HPDE6-E6E7 (cell line): ENCODE results near the gene MRPL46.
A peak's percentile ranks its signal among the peaks of the same experiment; 100 is the strongest.
"Not testable (repeated sequence)": the region's sequence is repeated elsewhere in the genome, so short reads cannot be mapped to it uniquely, and the experiment has no call there.

ENCODE experiments used
- DNase-seq: peaks from one replicate; pipeline ENCODE4 v3.0.0; 2011; ENCODE audit warnings: missing footprints; ENCODE audit errors: extremely low spot score

MRPL46 gene

GRCh38 chr15:88441076-88441730, 26.0 kb downstream of the MRPL46 start:
- DNase-seq, result no peak

DNA sequence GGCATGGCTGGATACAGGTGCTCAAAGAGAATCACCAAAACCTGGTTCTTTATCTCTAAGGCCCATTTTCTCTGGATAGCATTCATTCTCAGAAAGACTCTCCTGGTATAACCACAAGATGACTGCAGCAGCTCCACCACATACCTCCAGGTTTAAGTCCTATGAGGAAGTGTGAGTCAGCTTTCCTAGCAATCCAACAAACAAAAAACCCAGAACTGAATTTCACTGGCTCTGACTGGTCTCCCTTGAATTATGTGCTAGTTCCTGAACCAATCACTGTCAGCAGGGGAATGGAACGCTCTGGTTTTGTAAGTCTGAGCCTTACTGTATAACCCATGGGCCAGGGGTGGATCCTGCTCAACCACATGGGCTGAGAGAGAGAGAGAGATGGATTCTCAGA, 27.2 kb downstream of the MRPL46 start:
- DNase-seq, result peak; percentile 19

DNA sequence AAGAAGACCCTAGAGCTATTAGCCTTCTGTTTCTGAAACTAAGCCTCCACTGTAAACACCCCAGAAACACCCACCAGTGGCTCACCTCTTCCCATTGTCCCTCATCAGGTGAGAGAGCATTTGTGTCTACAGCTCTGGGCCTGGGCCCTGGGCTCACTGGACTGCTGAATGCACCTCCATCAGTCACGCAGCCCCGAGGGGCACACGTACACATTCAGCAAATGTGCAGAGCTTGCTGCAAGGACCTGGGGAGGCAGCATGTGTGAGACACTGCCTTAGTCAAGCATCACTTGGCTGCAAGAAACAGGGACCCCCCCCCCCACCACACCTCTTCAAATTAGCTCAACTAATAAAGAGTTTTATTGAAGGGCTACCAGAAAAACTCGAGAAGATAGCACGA, 29.0 kb downstream of the MRPL46 start:
- no peak for DNase-seq

GRCh38 chr15:88434106-88434505, 33.1 kb downstream of the MRPL46 start:
- DNase-seq, result not testable (repeated sequence)

- no peak for DNase-seq
These were observed 34.0 kb downstream of the MRPL46 start for GRCh38 chr15:88433046-88433685.

DNA sequence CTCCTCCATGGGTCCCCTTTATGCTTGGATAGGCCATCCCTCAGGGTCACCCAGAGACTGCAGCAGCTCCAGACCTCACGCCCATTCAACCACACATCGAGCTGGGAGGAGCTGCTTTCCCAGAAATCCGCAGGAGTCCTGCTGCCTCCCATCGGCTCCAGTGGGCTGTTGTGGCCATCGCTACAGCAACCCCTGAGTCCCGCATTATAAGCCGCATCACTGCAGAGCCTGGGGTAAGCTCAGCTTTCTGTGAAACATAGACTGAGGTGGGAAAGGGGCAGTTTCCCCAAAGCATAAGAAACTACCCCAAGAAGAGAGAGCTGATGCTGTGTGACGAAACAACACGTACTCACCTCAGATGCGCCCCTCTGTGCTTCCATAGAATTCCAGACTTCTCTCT, 35.7 kb downstream of the MRPL46 start:
- DNase-seq, result no peak

DNA sequence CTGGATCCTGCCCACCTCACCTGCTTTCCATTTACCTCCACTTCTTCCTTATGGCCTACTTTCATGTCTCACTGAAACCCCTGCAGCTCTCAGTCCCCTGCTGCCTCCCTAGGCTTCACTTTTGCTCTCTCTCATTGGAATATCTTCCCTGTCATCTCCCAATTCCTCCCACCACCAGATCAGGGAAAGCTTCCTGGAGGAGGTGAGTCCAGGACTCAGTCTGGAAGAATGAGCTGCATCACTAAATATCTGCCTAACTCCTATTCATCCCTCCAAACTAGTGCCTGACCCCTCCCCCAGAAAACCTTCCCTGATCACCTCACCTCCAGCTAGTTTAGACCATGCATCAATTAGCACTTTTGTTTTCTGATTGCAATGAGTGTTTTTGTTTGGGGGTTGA, 37.1 kb downstream of the MRPL46 start:
- no peak for DNase-seq

DNA sequence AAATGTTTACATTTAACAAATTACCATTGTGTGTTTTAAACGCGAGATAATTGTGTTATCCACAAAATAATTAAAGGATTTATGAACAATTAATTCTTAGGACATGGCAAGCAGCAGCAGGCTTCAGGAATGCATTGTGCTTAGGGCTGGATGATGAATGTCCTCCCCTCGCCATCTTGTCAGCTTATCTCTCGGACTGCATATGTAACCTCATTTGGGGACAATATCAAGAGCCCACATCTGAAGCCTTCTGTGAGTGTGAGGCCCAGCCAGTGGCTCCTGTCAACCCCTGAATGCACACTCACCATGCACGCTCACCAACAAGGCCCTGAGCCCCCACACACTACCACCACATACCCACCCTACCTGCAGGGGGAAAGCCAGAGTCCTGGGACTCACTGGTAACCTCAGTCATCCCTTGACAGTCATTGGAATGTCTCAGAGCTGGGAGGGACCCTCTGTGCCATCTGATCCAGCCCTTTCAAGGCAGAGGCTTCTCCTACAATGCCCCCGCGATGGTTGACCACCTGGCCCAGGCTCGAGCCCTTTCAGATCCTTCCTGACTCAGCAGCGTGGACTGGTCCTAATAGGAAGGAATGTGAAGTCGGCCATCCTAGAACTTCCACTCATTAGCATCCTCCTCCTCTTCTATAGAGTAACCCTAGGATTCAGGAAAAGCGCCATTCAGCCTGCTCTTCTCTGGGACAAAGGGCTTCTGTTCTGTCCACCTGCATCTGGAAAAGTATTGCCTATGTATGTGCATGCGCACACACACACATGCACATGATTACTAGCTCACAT, 38.2 kb downstream of the MRPL46 start:
- no peak for DNase-seq

GRCh38 chr15:88428053-88428452, 39.1 kb downstream of the MRPL46 start:
- DNase-seq, result no peak

DNA sequence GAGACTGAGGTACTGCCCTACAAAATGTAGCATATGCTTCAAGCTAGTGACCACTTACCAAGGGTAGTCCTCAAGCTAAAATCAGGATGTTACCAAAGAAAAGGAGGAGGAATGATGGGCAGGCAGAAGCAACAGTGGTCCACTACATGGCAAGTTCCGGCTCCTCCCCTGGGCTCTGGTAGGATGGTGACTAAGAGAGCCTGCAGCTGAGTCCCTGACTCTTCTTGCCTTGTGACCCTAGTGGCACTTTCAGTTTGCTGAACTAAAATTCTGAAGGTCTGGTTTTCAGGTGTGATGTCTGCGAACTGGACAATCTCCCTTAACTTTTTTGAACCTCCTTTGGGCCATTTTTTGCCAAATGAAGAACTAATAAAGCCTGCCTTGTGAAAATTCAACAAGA, 40.9 kb downstream of the MRPL46 start:
- no peak for DNase-seq

DNA sequence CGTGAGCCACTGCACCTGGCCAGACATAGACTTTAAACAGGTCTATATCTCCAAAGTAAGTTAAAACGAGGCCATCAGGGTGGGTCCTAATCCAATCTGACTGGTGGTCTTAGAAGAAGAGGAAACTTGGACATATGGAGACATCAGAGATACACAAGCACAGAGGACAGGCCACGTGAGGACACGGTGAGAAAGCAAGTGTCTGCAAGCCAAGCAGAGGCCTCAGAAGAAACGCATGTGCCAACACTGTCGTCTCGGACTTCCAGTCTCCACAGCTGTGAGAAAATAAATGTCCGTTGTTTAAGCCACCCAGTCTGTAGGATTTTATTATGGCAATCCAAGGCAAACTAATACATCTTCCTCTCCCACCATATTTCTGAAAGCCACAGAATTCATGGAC, 43.9 kb downstream of the MRPL46 start:
- DNase-seq, result no peak

DNA sequence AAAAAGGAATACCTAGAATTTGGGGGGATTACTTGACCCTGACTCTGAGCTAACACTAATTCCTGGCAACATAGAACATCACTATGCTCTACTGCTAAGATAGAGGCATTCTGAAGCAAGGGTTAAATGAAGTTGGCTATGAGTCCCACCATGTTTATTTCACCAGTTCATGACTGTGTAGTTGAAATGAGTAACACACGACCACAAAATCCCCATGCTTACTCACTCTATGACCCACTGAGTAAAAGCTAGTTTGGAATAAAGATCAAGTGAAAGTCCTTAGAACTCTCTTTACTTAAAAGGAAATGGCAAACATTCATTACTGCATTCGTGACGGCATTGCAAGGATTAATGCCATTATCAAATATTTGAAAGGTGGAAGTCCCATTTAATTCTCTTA, 47.4 kb downstream of the MRPL46 start:
- DNase-seq, result no peak
